ENCODE results near the gene LCN6.
A peak's percentile ranks its signal among the peaks of the same experiment; 100 is the strongest.

The LCN6 gene

DNA sequence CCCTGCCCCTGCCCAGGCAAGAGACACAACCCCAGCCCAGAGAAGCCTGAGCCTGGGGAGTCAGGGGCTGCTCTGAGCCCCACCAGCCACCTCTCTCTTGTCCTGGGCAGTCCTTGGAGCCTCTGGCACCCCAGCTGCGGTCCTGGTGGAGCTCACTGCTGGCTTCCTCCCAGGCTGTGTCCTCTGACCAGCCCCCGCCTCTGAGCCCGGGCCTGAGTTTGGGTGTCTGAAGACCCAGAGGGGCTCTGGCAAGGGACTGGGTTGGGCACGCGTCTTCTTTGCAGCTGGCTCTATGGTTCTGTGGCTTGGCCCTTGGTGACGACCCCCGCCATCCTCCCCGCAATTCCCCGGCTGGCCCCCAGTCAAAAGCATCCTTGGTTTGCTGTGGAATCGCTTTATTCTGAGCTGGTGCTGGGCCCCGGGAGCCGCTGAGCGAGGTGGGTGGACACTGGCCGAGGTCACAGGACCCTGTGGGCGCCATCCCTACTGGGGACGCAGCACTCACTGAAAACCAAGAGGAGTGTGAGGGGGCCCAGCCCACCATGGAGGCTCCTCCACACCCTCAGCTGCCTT is 4.6 kb downstream of the LCN6 start:
- DNase-seq (ENCODE audit: low spot score): no peak

DNA sequence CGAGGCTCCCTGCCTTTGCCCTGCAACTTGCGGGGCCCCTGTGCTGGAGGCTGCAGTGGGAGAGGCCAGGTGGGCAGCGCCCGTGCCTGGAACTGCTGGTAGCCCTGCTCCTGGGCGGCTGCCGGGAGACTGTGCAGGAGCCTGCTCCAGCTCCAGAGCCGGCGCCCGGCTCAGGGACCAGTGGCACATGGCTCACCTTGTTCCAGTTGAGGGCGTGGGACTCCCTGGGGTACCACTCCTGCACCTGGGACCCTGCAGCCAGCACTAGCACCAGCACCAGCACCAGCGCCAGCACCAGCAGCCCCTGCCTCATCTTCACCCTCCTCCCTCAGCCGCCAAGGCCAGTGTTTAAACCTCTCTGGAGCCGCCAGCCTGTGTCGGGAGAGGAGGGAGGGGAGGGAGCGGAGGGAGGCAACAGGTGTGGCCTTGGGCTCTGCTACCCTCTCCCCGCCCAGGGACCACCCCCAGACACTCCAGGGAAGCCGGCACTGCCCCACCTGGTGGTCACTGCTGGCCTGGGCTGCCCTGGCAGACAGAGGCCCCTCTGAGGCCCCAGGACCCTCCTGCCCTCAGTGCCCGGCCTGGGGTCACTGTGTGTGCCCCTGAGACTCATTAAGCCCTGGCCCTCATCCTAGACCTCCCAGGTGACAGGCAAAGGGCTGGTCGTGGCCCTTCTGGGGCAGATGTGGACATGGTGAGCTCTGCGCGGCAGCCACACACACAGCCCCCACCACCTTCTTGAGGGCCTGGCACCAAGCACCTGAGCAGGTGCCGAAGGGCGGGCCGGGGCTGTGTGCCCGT is 5.5 kb downstream of the LCN6 start, which contains the start of gene LCN10:
TSS of gene LCN10 (minus strand) at position 350 of the 801 bp plus-strand sequence. CDS start at position 313, 37 bp downstream.
- DNase-seq (ENCODE audit: low spot score): no peak

DNA sequence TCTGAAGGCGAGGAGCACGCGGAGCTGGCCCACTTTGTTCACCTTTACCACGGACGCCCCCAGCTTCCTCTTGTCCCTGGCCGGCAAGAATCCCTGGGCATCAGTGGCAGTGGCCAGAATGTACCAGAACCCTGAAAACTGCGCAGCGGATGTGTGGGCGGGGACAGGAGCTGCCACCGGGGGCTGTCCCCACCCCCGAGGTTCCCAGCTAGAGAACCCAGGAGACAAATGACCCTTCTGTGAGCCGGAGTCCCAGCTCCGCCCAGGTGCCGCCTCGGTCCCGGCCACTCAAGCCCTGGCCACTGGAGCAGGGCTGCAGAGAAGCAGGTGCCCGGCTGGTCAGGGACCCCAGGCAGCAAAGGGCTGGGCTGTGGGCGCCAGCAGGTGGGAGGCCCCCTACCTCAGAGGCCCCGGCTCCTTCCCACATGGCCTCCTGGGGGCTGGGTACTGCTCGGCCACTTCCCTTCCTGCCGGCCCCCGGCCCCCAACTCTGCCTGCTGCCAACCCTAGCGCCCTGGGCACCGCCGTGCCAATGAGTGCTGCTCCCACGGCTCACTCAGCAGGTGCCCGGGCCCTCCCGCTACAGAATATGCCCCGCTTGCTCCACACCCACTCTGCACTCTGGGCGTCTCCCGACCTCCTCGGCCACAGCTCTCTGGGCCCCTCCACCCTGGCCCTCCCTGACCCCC is 6.3 kb downstream of the LCN6 start:
- DNase-seq (ENCODE audit: low spot score): no peak

DNA sequence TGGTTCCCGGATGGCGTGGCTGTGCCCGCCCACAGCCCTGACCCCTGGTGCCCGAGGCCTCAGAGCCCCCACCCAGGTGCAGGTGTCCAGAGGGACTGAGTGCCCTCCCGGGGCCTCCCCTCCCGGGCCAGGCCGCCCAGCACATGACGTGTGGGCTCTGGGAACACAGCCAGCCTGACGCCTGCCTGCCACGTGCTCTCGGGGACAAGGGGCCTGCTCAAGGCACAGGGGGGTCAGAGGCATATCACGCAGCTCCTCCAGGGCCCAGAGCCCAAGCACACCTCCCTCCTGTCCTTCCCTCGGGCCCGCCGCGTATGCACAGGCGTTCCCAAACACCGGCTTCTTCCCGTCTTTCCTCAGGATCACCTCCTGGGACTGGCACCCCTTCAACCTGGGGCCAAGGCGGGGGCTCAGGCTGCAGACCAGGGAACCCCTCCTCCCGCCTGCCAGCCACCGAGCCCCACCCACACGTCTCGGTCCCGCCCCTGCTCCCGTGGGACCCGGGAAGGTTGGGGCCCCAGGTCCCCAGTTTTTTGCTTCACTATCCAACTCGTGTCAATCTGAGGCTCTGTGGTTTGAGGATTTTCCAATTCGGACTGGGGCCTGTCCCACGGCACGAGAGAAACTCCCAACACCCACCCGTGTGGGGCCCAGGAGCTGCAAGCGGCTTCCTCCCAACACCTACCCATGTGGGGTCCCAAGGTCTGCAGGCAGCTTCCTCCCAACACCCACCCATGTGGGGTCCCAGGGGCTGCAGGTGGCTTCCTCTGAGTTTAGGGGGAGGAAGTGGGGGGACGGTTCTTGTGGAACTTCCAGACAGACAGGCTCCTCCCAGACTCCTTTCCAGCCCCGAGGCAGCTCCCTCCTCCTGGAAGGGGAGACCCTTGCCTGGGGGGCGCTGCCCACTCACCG is 7.1 kb downstream of the LCN6 start:
- DNase-seq (ENCODE audit: low spot score): no peak

DNA sequence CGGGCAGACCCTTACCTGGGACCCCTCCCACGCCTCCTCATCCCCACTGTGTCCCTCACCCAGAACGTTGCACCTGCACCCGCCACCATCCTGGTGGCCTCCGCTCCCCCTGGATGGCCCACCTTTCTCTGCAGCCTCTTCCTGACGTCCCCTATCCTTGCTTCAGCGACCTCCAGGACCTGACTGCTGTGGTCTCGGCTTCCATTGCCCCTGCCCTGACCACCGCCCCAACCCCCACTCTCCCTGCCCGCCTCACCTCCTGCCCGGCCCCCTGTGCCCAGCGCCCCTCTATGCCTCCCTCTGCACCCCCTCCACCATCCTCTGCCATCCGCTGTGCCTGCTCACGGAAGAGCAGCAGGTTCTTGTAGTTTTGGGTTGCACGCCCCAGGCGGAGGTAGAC is 7.8 kb downstream of the LCN6 start:
- DNase-seq (ENCODE audit: low spot score): no peak

DNA sequence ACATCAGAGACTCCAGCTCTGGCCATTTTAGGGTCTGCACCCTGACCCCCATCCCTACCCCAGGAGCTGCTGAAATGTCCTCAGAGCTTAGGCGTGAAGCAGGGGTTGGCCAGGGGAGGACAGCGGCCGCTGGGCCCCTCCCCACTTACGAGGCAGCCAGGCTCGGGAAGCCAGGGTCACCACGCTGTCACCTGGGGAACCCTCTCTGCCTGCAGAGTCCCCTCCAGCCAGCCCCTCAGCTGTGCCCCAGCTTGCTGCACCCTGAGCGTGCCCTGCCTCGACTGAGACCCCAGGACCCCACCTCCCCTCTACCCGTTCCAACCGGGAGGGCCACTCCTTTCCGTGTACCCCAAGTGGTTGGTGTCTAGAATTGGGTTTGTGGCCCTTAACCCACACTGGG is 8.3 kb downstream of the LCN6 start:
- no peak for DNase-seq (ENCODE audit: low spot score)

DNA sequence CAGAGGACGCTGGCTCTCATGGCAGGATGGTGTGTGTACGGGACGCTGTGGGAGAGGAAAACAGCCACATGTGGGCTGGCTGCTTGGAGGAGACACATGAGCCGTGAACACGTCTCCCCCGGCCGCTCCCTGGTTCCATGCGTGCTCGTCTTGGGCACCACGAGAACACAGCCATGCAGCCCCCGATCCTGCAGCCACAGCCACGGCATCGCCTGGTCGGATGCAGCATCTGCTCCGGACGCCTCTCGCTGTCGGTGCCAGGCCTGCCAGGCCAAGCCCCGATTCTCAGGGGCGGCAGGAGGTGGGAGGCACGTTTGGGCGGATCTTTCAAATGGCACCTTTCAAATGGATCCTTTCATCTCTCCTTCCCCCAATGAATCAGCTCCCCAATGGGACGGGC is 8.8 kb downstream of the LCN6 start:
- DNase-seq (ENCODE audit: low spot score): no peak

DNA sequence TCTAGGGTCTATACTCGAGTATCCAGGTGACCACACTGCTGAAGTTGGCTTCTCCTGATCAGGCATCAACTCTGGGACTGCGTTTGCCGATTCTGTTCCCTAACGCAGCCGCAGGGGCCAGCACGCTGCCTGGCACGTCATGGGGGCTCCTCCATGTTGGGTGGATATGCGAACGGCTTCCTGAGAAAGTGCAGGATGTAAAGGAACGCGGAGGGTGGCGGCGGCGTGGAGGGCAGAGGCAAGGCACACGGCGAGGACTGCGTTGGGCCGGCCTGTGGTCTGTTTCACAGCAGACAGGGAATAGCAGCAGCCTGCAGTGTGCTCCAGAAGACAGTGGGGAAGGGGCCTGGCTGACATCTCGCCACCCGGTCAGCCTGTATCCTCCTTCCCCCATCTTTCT is 9.4 kb downstream of the LCN6 start:
- DNase-seq (ENCODE audit: low spot score): no peak

DNA sequence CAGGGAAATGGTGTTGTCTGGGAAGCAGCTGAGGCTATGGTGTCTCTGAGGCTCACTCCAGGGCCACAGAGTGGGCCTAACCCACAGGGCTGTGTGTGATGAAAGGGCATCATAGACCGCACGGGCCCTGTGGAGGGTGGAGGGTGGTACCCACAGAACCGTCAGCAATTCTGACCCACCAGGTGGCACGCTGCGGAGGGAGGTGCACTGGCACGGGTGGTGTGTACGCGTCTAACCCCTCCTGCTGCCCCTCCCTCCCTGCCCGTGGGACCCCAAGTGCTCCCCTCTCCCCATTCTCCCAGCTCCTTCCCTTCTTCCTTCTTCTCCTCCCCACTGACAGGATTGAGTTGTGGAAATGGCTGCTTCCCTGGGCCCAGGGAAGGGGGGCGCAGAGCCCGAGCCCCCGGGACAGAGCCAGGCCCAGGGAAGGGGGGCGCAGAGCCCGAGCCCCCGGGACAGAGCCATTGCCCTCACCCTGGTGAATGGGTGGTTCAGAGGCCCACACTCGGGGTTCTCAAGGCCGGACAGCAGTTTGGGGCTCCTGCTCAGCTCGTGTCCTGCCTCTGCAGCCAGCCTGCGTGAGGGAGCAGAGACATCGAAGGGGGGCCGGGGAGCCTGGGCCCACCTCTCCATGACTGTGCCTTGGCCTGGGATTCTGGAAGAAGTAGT is 12.4 kb downstream of the LCN6 start:
- no peak for DNase-seq (ENCODE audit: low spot score)

DNA sequence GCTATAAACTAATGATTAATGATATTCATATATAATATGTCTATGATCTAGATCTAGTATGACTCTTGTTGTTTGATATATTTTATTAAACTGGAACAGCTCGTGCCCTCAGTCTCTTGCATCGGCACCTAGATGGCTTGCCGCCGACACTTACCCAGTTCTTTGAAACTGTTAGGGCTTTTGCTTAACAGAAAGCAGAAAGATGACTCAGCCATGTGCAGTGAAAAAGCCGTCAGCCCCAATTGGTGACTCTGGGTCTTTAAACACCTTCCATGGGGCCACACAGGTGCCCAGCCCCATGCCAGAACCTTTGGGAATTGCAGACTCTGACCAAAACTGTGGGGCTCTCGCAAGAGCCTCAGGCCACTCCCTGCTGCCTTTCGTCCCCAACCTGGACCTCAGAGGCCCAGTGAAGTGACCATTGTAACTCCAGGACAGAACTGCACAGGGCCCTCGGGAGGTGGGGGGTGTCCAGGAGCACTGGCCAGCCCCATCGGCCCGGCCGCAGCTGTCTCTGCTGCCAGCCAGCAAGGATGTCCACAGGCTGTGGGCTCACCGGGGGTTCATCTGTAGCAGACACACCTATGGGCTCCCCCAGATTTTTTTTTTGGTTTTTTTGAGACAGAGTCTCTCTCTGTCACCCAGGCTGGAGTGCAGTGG is 13.4 kb downstream of the LCN6 start:
- DNase-seq (ENCODE audit: low spot score): no peak

DNA sequence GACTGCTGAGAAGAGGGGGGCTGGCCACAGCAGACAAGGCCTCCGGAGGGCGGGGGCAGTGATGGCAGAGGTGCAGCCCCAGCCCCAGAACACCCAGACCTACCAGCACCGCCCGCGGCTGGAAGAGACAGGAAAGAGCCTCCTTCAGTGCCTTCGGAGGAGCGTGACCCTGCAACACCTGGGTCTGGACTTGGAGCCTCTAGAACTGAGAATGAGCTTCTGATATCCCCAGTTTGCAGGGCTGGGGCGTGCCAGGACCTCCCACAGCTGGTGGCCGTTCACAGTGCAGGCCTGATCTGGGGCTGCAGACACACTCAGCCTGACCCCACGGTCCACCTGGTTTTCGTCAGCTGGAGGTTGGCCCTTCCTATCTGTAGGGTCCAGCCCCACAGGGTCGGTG is 14.7 kb downstream of the LCN6 start:
- no peak for DNase-seq (ENCODE audit: low spot score)

DNA sequence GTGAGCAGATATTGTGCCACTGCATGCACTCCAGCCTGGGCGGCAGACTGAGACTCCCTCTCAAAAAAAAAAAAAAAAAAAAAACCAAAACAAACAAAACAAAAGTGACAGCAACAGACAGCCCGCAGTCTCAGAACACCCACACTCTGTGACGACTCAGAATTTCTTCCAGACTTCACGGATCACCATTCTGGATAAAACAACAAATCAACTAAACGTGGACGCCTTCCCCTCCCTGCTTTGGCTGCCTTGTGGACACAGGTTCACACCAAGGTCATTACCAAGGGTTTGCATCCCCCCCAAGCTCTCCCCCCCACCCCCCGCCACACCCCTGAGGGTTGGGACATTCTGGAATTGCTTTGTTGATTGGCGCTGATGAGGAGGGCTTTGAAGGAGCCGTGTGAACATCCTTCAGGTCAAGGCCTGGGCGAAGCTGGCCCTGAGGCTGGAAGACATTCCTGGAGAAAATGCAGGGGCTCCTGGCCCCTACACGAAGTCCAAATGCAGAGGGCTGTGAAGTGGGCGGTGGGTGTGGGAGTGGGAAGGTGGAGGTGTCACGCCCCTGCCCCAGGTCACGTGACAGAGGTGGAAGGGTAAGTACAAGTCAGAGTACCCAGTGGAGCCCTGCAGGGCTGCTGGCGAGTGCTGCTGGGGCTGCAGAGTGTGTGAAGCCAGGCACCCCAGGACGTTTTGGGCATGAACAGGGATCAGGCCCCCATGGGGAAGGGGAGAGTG is 15.7 kb downstream of the LCN6 start:
- no peak for DNase-seq (ENCODE audit: low spot score)

DNA sequence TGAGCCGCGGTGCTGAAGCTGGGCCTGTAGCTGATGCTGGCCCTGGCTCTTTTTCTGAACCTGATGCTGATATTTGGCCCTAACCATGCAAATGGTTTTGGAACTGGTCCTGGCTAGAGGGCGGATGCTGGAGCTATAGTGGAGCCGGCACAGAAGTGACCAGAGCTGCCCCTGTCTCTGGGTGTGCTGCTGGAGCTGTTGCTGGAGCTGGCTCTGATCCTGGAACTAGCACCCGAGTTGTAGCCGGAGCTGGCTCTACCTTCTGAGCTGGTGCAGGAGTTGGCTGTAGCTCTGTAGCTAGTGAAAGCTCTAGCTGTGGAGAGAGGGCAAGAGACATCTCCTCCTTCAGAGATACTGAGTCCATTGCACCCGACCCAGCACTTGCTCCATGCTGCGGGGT is 18.4 kb downstream of the LCN6 start:
- DNase-seq (ENCODE audit: low spot score): no peak

DNA sequence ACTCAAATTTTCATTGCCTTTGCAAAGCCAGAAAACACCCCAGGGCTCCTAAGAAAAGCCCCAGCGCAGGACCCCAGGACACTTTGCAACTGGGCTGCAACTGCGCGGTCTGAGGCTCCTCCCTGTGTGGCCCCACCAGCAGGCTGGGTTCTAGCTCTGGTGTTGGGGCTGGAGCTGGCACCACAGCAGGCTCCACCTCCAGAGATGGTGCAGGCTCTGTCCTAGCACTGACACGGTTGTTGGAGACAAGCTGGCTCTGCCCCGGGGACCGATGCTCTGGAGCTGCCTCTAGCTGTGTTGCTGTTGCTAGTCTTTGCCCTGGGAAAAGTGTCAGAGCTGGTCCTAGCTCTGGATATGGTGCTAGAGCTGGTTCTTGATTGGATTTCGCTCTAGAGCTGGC is 19.2 kb downstream of the LCN6 start:
- DNase-seq (ENCODE audit: low spot score): no peak

DNA sequence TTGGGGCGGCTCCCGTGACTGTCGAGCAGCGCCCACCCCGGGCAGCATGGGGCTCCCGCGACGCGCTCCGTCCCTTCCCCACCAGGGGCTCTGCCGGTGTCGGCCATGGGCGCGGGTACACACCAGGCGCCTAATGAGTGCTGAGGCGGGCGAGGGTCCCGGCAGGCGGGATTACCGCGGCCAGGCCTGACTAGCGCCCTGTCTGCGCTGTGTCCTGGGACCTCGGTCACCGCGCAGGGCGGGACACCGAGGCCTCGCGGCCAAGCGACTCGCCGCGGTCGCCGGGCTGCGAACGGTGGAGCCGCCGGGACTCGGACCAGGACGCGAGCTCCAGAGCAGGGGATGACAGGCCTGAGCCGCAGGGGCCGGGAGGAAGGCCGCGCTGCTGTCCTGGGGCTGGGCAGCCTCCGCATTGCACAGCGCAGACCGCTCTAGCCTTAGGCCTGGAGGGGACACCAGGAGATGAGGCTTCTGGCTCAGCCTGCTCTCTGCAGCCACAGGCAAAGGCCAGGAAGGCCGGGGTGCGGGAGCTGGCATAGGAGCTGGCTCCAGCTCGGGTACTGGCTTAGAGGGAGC is 19.7 kb downstream of the LCN6 start:
- DNase-seq (ENCODE audit: low spot score): no peak

DNA sequence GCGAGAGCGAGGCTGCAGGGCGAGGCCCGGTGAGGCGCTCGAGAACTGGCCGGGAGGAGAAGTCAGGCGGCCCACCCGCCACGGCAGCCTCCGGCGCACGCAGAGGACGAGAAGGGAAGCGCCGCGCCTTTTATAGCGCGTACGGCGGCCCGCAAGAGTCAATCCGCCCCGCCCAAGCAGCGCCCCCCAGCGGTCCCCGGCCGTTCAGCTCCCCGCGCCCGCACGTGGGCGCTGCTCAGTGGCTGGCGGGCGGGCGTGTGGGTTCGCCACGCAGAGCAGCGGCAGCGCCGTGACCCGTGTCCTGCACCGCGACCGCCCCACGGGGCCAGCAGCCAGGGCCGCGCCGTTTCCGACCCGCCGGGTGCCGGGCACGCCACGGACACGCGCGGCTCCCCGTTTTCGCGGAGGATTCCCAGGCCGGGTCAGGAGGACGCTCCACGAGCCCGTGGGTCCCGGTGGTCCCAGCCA is 20.2 kb downstream of the LCN6 start:
- DNase-seq (ENCODE audit: low spot score): peak; percentile 78

DNA sequence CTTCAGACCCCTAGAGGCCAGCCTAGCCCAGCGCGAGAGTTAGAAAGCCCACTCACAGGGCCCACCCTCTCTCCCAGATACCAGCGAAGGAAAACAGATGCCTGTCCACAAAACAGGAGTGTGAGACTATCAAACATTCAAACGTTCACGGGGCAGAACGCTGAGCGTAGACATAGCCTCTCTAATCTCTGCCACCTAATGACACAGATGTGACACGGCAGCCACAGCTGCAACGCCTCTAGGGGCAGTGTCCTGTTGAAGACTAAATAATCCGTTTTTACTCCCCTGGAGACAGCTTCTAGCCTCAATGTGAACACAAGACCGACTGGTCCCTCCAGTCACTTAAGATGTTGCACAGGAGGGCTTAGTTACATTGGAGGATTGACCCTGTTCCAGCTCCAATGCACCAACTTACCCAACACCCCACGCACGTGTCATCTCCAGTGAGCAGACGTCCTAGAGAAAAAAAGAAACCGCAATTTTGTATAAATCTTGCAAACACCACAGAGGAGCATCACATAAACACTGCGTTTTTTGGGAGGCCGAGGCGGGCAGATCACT is 21.6 kb downstream of the LCN6 start:
- DNase-seq (ENCODE audit: low spot score): no peak

DNA sequence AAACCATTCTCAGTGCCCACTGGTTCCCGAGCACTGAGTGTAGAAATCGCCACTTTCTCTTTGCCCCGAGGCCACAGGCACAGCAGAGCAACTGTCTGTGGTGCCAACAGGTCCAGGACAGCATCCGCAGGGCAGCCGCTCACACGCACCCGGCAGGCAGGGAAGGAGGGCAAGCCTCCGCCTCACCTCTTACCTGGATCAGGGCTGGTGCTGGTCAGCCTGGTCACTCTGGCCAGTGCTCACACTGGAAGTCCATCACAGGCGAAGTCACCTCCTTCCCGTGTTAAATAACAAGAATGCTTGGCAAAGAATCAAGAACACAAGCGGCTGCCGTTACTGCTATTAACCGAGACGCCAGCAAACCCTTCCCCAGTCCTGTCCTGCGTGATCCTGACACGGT is 22.2 kb downstream of the LCN6 start:
- no peak for DNase-seq (ENCODE audit: low spot score)

DNA sequence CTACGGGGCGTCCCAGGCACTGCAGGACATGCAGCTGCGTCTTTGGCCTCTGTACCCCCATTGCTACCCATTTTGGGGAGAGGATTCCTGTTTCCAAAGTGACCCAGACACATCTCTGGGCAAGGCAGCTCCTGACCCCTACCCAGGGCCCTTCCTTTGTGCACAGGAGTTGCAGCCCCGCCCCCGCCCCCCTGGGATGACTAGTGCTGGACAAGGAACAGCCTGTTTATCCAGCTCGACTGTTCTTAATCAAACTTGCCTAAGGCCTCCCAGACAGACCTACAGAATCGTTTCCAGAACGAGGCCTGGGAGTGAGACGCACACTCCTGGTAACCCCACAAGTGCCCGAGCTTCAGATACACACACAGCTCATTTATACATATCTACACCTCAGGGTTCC is 22.7 kb downstream of the LCN6 start:
- DNase-seq (ENCODE audit: low spot score): no peak

DNA sequence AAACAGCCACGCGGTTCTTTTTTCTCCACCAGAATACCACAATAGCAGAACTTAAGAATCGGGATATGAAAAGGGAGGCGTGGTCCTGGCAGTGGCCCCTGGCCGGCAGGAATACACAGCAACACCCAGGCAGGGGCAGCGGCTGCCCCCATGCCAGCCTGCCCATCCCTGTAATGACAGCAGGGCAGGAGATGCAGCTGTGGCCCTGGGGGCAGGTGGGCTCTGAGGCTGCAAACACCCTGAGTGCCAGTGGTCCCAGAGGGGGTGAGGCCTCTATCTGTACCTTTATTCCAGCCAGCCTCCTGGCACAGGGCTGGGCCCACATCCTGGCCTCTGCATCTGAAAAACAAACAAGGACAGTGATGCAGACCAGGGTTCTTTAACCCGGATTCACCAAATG is 23.6 kb downstream of the LCN6 start:
- DNase-seq (ENCODE audit: low spot score): no peak
